ENCODE measurements around the gene MEGF10.

MEGF10 gene

GRCh38 chr5:127420758-127421157 lies 130.2 kb downstream of the MEGF10 start:
- no peaks in the 10 kb centered on the region for H3K9me3 ChIP-seq (ENCODE audit: insufficient read depth, low read length, severe bottlenecking)
- no peak overlapping the region for H2AFZ ChIP-seq (ENCODE audit: low read depth, low read length)
- H3K9ac ChIP-seq (ENCODE audit: low read depth, low read length), result no peak overlapping the region
- TF ChIP-seq, protein P1, sequence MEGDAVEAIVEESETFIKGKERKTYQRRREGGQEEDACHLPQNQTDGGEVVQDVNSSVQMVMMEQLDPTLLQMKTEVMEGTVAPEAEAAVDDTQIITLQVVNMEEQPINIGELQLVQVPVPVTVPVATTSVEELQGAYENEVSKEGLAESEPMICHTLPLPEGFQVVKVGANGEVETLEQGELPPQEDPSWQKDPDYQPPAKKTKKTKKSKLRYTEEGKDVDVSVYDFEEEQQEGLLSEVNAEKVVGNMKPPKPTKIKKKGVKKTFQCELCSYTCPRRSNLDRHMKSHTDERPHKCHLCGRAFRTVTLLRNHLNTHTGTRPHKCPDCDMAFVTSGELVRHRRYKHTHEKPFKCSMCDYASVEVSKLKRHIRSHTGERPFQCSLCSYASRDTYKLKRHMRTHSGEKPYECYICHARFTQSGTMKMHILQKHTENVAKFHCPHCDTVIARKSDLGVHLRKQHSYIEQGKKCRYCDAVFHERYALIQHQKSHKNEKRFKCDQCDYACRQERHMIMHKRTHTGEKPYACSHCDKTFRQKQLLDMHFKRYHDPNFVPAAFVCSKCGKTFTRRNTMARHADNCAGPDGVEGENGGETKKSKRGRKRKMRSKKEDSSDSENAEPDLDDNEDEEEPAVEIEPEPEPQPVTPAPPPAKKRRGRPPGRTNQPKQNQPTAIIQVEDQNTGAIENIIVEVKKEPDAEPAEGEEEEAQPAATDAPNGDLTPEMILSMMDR (IDR thresholded peaks at IDR 0.05; ENCODE audit: borderline replicate concordance, extremely low read depth, low read length, poor library complexity, severe bottlenecking), result no peak
- no peak for TF ChIP-seq EZH2 (IDR thresholded peaks at IDR 0.05; ENCODE audit: borderline replicate concordance, low read depth, low read length, severe bottlenecking)
- no peaks in the 10 kb centered on the region for H3K36me3 ChIP-seq (ENCODE audit: insufficient read depth, low read length)
- no peak for DNase-seq
- H3K27ac ChIP-seq (ENCODE audit: low read length), result no peak overlapping the region
- no peaks in the 10 kb centered on the region for H3K79me2 ChIP-seq (ENCODE audit: insufficient read depth, low read length)
- H3K27me3 ChIP-seq (ENCODE audit: insufficient read depth, low read length, poor library complexity), result peaks cover 4% of the 10 kb centered on the region
- no peak overlapping the region for H3K4me2 ChIP-seq (ENCODE audit: insufficient read depth, low read length)
- H4K20me1 ChIP-seq (ENCODE audit: insufficient read depth, low read length), result no peaks in the 10 kb centered on the region
- no peak for ATAC-seq (ENCODE audit: insufficient read depth, low read depth)
- H3K4me3 ChIP-seq (ENCODE audit: low read depth in 1 of 2, low read length in 2 of 2), result no peak overlapping the region
- H3K4me1 ChIP-seq (ENCODE audit: insufficient read depth, low read length), result no peaks in the 10 kb centered on the region

DNA sequence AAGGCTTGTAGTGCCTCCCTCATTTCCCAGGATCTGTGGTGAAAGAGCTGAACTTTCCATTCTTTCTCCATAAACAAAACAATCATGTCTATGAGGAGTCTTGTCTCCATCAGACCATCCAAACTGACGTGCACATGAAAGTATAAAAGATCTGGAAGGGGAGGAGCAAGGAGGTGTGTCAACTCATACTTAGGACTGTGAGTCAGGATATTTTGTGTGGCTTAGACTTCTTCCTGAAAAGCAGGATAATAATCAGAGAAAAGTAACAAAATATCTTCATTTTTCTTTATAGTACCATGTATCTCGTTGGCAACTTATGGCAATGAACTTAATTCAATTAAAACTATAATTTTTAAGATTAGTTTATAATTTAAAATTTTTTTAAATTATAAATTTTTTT lies 130.9 kb downstream of the MEGF10 start:
- TF ChIP-seq, protein P1 (IDR thresholded peaks at IDR 0.05; ENCODE audit: borderline replicate concordance, extremely low read depth, low read length, poor library complexity, severe bottlenecking), result no peak
- TF ChIP-seq EZH2 (IDR thresholded peaks at IDR 0.05; ENCODE audit: borderline replicate concordance, low read depth, low read length, severe bottlenecking), result no peak
- ATAC-seq (ENCODE audit: insufficient read depth, low read depth) (no peak), DNase-seq (no peak)
- H3K36me3 ChIP-seq (ENCODE audit: insufficient read depth, low read length), result no peaks in the 10 kb centered on the region
- no peak overlapping the region for H3K9ac ChIP-seq (ENCODE audit: low read depth, low read length)
- H3K4me3 ChIP-seq (ENCODE audit: low read depth in 1 of 2, low read length in 2 of 2), result no peak overlapping the region
- no peak overlapping the region for H3K4me2 ChIP-seq (ENCODE audit: insufficient read depth, low read length)
- peaks cover 4% of the 10 kb centered on the region for H3K27me3 ChIP-seq (ENCODE audit: insufficient read depth, low read length, poor library complexity)
- H3K79me2 ChIP-seq (ENCODE audit: insufficient read depth, low read length), result no peaks in the 10 kb centered on the region
- no peaks in the 10 kb centered on the region for H3K4me1 ChIP-seq (ENCODE audit: insufficient read depth, low read length)
- no peak overlapping the region for H2AFZ ChIP-seq (ENCODE audit: low read depth, low read length)
- no peaks in the 10 kb centered on the region for H4K20me1 ChIP-seq (ENCODE audit: insufficient read depth, low read length)
- no peak overlapping the region for H3K27ac ChIP-seq (ENCODE audit: low read length)
- H3K9me3 ChIP-seq (ENCODE audit: insufficient read depth, low read length, severe bottlenecking), result no peaks in the 10 kb centered on the region

- DNase-seq, result no peak
- no peak overlapping the region for H3K4me2 ChIP-seq (ENCODE audit: insufficient read depth, low read length)
These were observed 132.7 kb downstream of the MEGF10 start for GRCh38 chr5:127423173-127423798.

More at GRCh38 chr5:127423173-127423798, 132.7 kb downstream of the MEGF10 start:
- no peaks in the 10 kb centered on the region for H3K79me2 ChIP-seq (ENCODE audit: insufficient read depth, low read length)
- no peaks in the 10 kb centered on the region for H4K20me1 ChIP-seq (ENCODE audit: insufficient read depth, low read length)
- TF ChIP-seq EZH2 (IDR thresholded peaks at IDR 0.05; ENCODE audit: borderline replicate concordance, low read depth, low read length, severe bottlenecking), result no peak
- TF ChIP-seq, protein P1 (IDR thresholded peaks at IDR 0.05; ENCODE audit: borderline replicate concordance, extremely low read depth, low read length, poor library complexity, severe bottlenecking), result no peak
- H3K27me3 ChIP-seq (ENCODE audit: insufficient read depth, low read length, poor library complexity), result no peaks in the 10 kb centered on the region
- no peaks in the 10 kb centered on the region for H3K36me3 ChIP-seq (ENCODE audit: insufficient read depth, low read length)
- H3K9ac ChIP-seq (ENCODE audit: low read depth, low read length), result no peak overlapping the region
- H3K4me3 ChIP-seq (ENCODE audit: low read depth in 1 of 2, low read length in 2 of 2), result no peak overlapping the region
- H3K4me1 ChIP-seq (ENCODE audit: insufficient read depth, low read length), result no peaks in the 10 kb centered on the region
- H3K27ac ChIP-seq (ENCODE audit: low read length), result no peak overlapping the region
- ATAC-seq (ENCODE audit: insufficient read depth, low read depth), result no peak
- H2AFZ ChIP-seq (ENCODE audit: low read depth, low read length), result no peak overlapping the region
- no peaks in the 10 kb centered on the region for H3K9me3 ChIP-seq (ENCODE audit: insufficient read depth, low read length, severe bottlenecking)
